Fibroblast of gingiva (primary cell): ENCODE results near the gene SEPTIN8.

Experiments used
- DNase-seq: peaks from one replicate; pipeline ENCODE4 v3.0.0-alpha.2; 2011; ENCODE audit warnings: low read depth

Gene SEPTIN8

GRCh38 chr5:132777209-132778069, at the start of gene SEPTIN8:
Gene SEPTIN8, minus strand, starts transcription at chr5:132777239. Its CDS starts 102 bp downstream, at chr5:132777137.
- peak; percentile 55 for DNase-seq

GRCh38 chr5:132826424-132827082, 49.5 kb upstream of the SEPTIN8 start:
- DNase-seq, result no peak

- no peak for DNase-seq
Measured at GRCh38 chr5:132825834-132826391, 48.9 kb upstream of the SEPTIN8 start.

GRCh38 chr5:132825033-132825833, 48.2 kb upstream of the SEPTIN8 start:
- no peak for DNase-seq

GRCh38 chr5:132824426-132824825, 47.4 kb upstream of the SEPTIN8 start:
- DNase-seq, result no peak

- DNase-seq, result no peak
Measured at GRCh38 chr5:132823481-132824050, 46.5 kb upstream of the SEPTIN8 start.

GRCh38 chr5:132822650-132823480, 45.8 kb upstream of the SEPTIN8 start:
- no peak for DNase-seq

GRCh38 chr5:132821791-132822190, 44.8 kb upstream of the SEPTIN8 start:
- DNase-seq, result peak; percentile 34

- DNase-seq, result no peak
Measured at GRCh38 chr5:132821350-132821749, 44.3 kb upstream of the SEPTIN8 start.

GRCh38 chr5:132820162-132820754, 43.2 kb upstream of the SEPTIN8 start:
- peak; percentile 84 for DNase-seq

- DNase-seq, result no peak
Measured at GRCh38 chr5:132819468-132819867, 42.4 kb upstream of the SEPTIN8 start.

- no peak for DNase-seq
Measured at GRCh38 chr5:132817011-132817410, 40.0 kb upstream of the SEPTIN8 start.

- peak; percentile 37 for DNase-seq
Measured at GRCh38 chr5:132816554-132816953, 39.5 kb upstream of the SEPTIN8 start.

- DNase-seq, result no peak
Measured at GRCh38 chr5:132816083-132816482, 39.0 kb upstream of the SEPTIN8 start.

GRCh38 chr5:132815454-132815853, 38.4 kb upstream of the SEPTIN8 start:
- peak; percentile 56 for DNase-seq

- no peak for DNase-seq
Measured at GRCh38 chr5:132814503-132815294, 37.7 kb upstream of the SEPTIN8 start.

- DNase-seq, result no peak
Measured at GRCh38 chr5:132813599-132814502, 36.8 kb upstream of the SEPTIN8 start.

- no peak for DNase-seq
Measured at GRCh38 chr5:132812781-132813598, 36.0 kb upstream of the SEPTIN8 start, which contains the start of gene SOWAHA. Gene SOWAHA, plus strand, starts transcription at chr5:132813302. Its CDS starts 320 bp downstream, at chr5:132813622.
